ENCODE measurements around the gene MED12L.

DNA sequence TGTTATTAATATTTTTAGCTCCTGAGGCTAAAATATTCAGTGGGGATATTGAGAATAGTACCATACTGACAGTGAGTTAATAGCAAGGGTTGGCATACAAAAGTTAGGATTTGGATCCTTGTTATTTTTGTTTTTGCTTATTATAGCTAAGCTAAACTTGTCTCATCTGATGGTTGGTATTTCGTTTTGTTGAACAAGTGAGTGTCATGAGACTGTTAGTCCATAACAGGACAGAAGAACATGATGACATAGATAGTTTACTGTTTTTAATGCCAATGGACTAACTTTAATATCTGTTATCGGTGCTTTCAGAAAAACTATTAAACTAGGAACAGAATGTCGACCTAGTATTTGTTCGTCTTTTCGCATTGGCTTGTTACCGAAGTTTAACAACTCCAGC is 69.1 kb downstream of the MED12L start:
- TF ChIP-seq, protein P1, sequence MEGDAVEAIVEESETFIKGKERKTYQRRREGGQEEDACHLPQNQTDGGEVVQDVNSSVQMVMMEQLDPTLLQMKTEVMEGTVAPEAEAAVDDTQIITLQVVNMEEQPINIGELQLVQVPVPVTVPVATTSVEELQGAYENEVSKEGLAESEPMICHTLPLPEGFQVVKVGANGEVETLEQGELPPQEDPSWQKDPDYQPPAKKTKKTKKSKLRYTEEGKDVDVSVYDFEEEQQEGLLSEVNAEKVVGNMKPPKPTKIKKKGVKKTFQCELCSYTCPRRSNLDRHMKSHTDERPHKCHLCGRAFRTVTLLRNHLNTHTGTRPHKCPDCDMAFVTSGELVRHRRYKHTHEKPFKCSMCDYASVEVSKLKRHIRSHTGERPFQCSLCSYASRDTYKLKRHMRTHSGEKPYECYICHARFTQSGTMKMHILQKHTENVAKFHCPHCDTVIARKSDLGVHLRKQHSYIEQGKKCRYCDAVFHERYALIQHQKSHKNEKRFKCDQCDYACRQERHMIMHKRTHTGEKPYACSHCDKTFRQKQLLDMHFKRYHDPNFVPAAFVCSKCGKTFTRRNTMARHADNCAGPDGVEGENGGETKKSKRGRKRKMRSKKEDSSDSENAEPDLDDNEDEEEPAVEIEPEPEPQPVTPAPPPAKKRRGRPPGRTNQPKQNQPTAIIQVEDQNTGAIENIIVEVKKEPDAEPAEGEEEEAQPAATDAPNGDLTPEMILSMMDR (IDR thresholded peaks at IDR 0.05; ENCODE audit: low read length), result no peak
- no peak for TF ChIP-seq EZH2 (IDR thresholded peaks at IDR 0.05; ENCODE audit: borderline replicate concordance, low read length)
